Cardiac fibroblast (primary cell): Measurements from ENCODE around the gene SNED1.

Experiments used
- DNase-seq, 2 donors: peaks; one replicate each; pipeline versions ENCODE4 v3.0.0 to v3.0.0-alpha.2; 2010; ENCODE audit warnings: low read depth in 2 of 2
- H3K4me3 ChIP-seq, 2 donors: replicated peaks in 1 of 2; 1 replicate in 1 of 2; 2 replicates in 1 of 2; pipeline ENCODE4 v1.5.1; 2011; ENCODE audit warnings: low read depth in 2 of 2, low read length in 2 of 2, mild to moderate bottlenecking in 2 of 2, moderate library complexity in 1 of 2
- TF ChIP-seq, protein P1 (sequence below): IDR thresholded peaks from one replicate; pipeline ENCODE4 v1.5.1; 2011; ENCODE audit warnings: low read depth, mild to moderate bottlenecking, low read length, inconsistent platforms

The SNED1 gene

DNA sequence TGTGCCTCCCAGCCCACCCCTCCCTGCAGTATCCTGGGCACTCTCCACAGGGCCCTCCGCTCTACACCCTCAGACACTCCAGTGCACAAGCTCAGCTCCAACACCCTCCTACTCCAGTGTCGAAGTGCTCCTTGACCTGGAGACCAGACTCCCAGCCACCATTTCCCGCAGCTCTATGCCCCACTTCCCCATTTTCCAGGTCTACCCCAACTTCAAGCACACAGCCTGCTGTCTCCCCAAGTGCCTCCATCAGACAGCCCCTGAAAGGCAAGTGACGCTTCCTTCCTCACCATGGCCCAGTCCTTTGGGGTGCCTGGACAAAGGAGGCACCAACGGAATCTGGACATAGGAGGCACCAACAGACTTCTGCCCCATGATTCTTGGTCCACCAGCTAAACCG lies 143.6 kb downstream of the SNED1 start:
- no peak for DNase-seq
- TF ChIP-seq, protein P1, sequence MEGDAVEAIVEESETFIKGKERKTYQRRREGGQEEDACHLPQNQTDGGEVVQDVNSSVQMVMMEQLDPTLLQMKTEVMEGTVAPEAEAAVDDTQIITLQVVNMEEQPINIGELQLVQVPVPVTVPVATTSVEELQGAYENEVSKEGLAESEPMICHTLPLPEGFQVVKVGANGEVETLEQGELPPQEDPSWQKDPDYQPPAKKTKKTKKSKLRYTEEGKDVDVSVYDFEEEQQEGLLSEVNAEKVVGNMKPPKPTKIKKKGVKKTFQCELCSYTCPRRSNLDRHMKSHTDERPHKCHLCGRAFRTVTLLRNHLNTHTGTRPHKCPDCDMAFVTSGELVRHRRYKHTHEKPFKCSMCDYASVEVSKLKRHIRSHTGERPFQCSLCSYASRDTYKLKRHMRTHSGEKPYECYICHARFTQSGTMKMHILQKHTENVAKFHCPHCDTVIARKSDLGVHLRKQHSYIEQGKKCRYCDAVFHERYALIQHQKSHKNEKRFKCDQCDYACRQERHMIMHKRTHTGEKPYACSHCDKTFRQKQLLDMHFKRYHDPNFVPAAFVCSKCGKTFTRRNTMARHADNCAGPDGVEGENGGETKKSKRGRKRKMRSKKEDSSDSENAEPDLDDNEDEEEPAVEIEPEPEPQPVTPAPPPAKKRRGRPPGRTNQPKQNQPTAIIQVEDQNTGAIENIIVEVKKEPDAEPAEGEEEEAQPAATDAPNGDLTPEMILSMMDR = no peak

DNA sequence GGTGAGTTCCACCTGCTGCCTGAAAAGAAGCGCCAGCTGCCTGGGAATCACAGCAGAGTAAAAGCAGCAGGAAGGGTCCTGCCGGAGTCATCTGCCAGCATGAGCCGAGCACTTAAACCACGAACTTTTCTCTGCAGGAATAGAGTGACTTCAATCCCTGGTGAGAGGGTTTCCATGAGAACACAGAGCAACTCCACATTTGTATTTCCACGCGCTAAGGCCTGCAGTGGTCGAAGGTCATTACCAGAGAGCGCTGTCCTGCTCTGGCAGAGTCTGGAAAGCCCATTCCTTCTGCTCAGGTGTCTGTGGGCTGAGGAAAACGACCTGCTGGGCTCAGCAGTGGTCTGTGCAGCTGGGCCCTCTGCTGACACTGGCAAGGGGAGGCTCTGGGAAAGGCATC lies 144.2 kb downstream of the SNED1 start:
- TF ChIP-seq, protein P1 = no peak
- H3K4me3 ChIP-seq = no peak overlapping the region
- no peak for DNase-seq

More for the DNA sequence above, 143.6 kb downstream of the SNED1 start:
- no peak overlapping the region for H3K4me3 ChIP-seq
